GM21360 (cell line): Measurements from ENCODE around the gene CNPY1.

ENCODE experiments used
- ATAC-seq: cut with Tn5 transposase; IDR thresholded peaks from one replicate; pipeline ENCODE4 v1.9.1; 2021; ENCODE audit warnings: mild to moderate bottlenecking, moderate library complexity; ENCODE audit not compliant: unreplicated experiment

The CNPY1 gene

GRCh38 chr7:155457544-155458110 is 88.7 kb downstream of the CNPY1 start:
- no peak for ATAC-seq

- no peak for ATAC-seq
These were observed 89.4 kb downstream of the CNPY1 start for GRCh38 chr7:155456738-155457543.

- no peak for ATAC-seq
These were observed 90.3 kb downstream of the CNPY1 start for GRCh38 chr7:155455776-155456737.

GRCh38 chr7:155455132-155455693 is 91.1 kb downstream of the CNPY1 start:
- no peak for ATAC-seq

- ATAC-seq, result no peak
These were observed 91.9 kb downstream of the CNPY1 start for GRCh38 chr7:155454183-155455112.

GRCh38 chr7:155453296-155454182 is 92.8 kb downstream of the CNPY1 start:
- ATAC-seq, result no peak

GRCh38 chr7:155452505-155453295 is 93.7 kb downstream of the CNPY1 start:
- ATAC-seq, result no peak

- no peak for ATAC-seq
These were observed 94.5 kb downstream of the CNPY1 start for GRCh38 chr7:155451840-155452239.
